ENCODE measurements around the gene MUTYH.

GRCh38 chr1:45329445-45329844 is 10.8 kb downstream of the MUTYH start:
- TF ChIP-seq CTCF (IDR thresholded peaks at IDR 0.05) (no peak), POLR2A (IDR thresholded peaks at IDR 0.05) (no peak)

Data from ovary (tissue), 3 donors.